Suprapubic skin (tissue), 4 donors: ENCODE data around the gene CLMN.

ENCODE experiments used
- POLR2A ChIP-seq, 2 donors: fragments of 450-650 bp; IDR thresholded peaks; one replicate each; pipeline ENCODE4 v1.6.1; 2017; ENCODE audit warnings: antibody characterized with exemption in 2 of 2, mild to moderate bottlenecking in 2 of 2, moderate library complexity in 2 of 2
- POLR2AphosphoS5 ChIP-seq, 3 donors: sonication (generic); formaldehyde crosslinking; IDR thresholded peaks; one replicate each; pipeline ENCODE4 v1.6.1; 2017; ENCODE audit warnings: antibody characterized with exemption in 3 of 3
- TF ChIP-seq, protein P1 (sequence below), 2 donors: fragments of 200-600 bp in 1 of 2; fragments of 450-650 bp in 1 of 2; sonication (generic) in 1 of 2; IDR thresholded peaks; one replicate each; pipeline ENCODE4 v1.5.1; 2016 to 2019; ENCODE audit warnings: antibody characterized with exemption in 2 of 2, mild to moderate bottlenecking in 1 of 2, moderate library complexity in 1 of 2

DNA sequence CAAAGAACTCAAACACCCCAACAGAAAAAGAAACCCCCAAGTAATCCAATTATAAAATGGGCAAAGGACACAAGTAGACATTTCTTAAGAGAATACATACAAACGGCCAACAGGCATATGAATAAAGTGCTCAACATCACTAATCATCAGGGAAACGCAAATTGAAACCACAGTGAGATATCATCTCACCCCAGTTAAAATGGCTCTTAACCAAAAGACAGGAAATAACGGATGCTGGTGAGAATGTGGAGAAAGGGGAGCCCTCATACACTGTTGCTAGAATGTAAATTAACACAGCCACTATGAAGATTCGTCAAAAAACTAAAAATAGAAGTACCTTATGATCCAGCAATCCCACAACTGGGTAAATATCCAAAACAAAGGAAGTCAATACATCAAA lies 52.4 kb downstream of the CLMN start:
- TF ChIP-seq, protein P1, sequence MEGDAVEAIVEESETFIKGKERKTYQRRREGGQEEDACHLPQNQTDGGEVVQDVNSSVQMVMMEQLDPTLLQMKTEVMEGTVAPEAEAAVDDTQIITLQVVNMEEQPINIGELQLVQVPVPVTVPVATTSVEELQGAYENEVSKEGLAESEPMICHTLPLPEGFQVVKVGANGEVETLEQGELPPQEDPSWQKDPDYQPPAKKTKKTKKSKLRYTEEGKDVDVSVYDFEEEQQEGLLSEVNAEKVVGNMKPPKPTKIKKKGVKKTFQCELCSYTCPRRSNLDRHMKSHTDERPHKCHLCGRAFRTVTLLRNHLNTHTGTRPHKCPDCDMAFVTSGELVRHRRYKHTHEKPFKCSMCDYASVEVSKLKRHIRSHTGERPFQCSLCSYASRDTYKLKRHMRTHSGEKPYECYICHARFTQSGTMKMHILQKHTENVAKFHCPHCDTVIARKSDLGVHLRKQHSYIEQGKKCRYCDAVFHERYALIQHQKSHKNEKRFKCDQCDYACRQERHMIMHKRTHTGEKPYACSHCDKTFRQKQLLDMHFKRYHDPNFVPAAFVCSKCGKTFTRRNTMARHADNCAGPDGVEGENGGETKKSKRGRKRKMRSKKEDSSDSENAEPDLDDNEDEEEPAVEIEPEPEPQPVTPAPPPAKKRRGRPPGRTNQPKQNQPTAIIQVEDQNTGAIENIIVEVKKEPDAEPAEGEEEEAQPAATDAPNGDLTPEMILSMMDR (IDR thresholded peaks at IDR 0.05): no peak
- TF ChIP-seq POLR2A (IDR thresholded peaks at IDR 0.05): no peak
- no peak for TF ChIP-seq POLR2AphosphoS5 (IDR thresholded peaks at IDR 0.05)
